Fibroblast of lung (primary cell): ENCODE data around the gene CES2. TPM values are rescaled to one million over a fixed set of nuclear protein-coding genes. Genes with fewer than 3 reads are reported as not detected.

Source experiments
- DNase-seq, 2 donors: peaks; one replicate each; pipeline versions ENCODE4 v3.0.0 to v3.0.0-alpha.2; 2010; ENCODE audit warnings: low read depth in 2 of 2
- H2AFZ ChIP-seq: 2 replicates; pipeline ENCODE4 v1.5.1; 2012; ENCODE audit warnings: low read length, control low read depth, inconsistent platforms
- H3K27ac ChIP-seq: 2 replicates; pipeline ENCODE4 v1.5.1; 2011; ENCODE audit warnings: low read length, control low read depth; ENCODE audit not compliant: insufficient read depth
- H3K27me3 ChIP-seq: 2 replicates; pipeline ENCODE4 v1.5.1; 2011; ENCODE audit warnings: mild to moderate bottlenecking, low read length; ENCODE audit not compliant: control insufficient read depth, insufficient read depth
- H3K36me3 ChIP-seq: 2 replicates; pipeline ENCODE4 v1.5.1; 2011; ENCODE audit warnings: low read length; ENCODE audit not compliant: control insufficient read depth, insufficient read depth
- H3K4me1 ChIP-seq: 2 replicates; pipeline ENCODE4 v1.5.1; 2011; ENCODE audit warnings: low read length; ENCODE audit not compliant: control insufficient read depth, insufficient read depth; ENCODE audit errors: extremely low read depth
- H3K4me2 ChIP-seq: 2 replicates; pipeline ENCODE4 v1.5.1; 2011; ENCODE audit warnings: low read length, control low read depth; ENCODE audit not compliant: insufficient read depth; ENCODE audit errors: extremely low read depth
- H3K4me3 ChIP-seq, 4 experiments: fragments of 200-600 bp in 1 of 4; sonication (generic) in 1 of 4; replicated peaks in 1 of 4; 2 replicates each; pipeline ENCODE4 v1.5.1; 2011 to 2016; ENCODE audit warnings: low read length in 4 of 4, low read depth in 3 of 4, mild to moderate bottlenecking in 3 of 4, control low read depth in 2 of 4, inconsistent platforms in 1 of 4, mixed read lengths in 1 of 4; ENCODE audit not compliant: insufficient read depth in 1 of 4; ENCODE audit errors: control extremely low read depth in 1 of 4
- H3K79me2 ChIP-seq: 2 replicates; pipeline ENCODE4 v1.5.1; 2012; ENCODE audit warnings: mild to moderate bottlenecking, low read length, inconsistent platforms; ENCODE audit not compliant: control insufficient read depth, insufficient read depth
- H3K9ac ChIP-seq: 2 replicates; pipeline ENCODE4 v1.5.1; 2011; ENCODE audit warnings: mild to moderate bottlenecking, low read length, control low read depth; ENCODE audit not compliant: insufficient read depth
- H3K9me3 ChIP-seq: 2 replicates; pipeline ENCODE4 v1.5.1; 2012; ENCODE audit warnings: low read depth, low read length; ENCODE audit not compliant: control insufficient read depth, insufficient read depth
- H4K20me1 ChIP-seq: 2 replicates; pipeline ENCODE4 v1.5.1; 2011; ENCODE audit warnings: low read length; ENCODE audit not compliant: control insufficient read depth, insufficient read depth; ENCODE audit errors: extremely low read depth
- CTCF ChIP-seq, 2 donors: IDR thresholded peaks in 1 of 2; conservative IDR thresholded peaks in 1 of 2; 1 replicate in 1 of 2; 2 replicates in 1 of 2; pipeline ENCODE4 v1.5.1; 2011 to 2012; ENCODE audit warnings: low read length in 2 of 2, control low read depth in 1 of 2, inconsistent platforms in 1 of 2, low read depth in 1 of 2, mild to moderate bottlenecking in 1 of 2
- EZH2 ChIP-seq: IDR thresholded peaks from 2 replicates; pipeline ENCODE4 v1.5.1; 2012; ENCODE audit warnings: low read length, control low read depth, mild to moderate bottlenecking; ENCODE audit errors: missing control alignments
- polyA plus RNA-seq, 2 donors: library from polyadenylated mRNA; depleted of rRNA in 1 of 2; stranded (reverse) in 1 of 2; unstranded in 1 of 2; fragments of >200 nt; gene quantifications; 2 replicates each; pipeline ENCODE4 v1.2.1, GENCODE V29; 2011 to 2012; ENCODE audit warnings: missing spikeins in 1 of 2
- total RNA-seq: library from RNA; depleted of rRNA; stranded (reverse); fragments of >200 nt; gene quantifications from 2 replicates; pipeline ENCODE4 v1.2.1, GENCODE V29; 2014

The CES2 gene
- total and polyA plus RNA-seq, 2 donors (not counting 1 experiment from before 2014, with no cell fraction given) = 22.9 to 47.6 TPM

GRCh38 chr16:66920299-66920590, 15.1 kb upstream of the CES2 start:
- H3K4me3 ChIP-seq = no peak overlapping the region
- no peak overlapping the region for H3K27ac ChIP-seq
- no peaks in the 10 kb centered on the region for H4K20me1 ChIP-seq
- peaks cover 5% of the 10 kb centered on the region for H3K4me1 ChIP-seq
- H3K36me3 ChIP-seq = peaks cover 3% of the 10 kb centered on the region
- peaks cover 4% of the 10 kb centered on the region for H3K27me3 ChIP-seq
- no peaks in the 10 kb centered on the region for H3K9me3 ChIP-seq
- no peak overlapping the region for H2AFZ ChIP-seq
- no peak overlapping the region for H3K4me2 ChIP-seq
- H3K79me2 ChIP-seq = no peaks in the 10 kb centered on the region
- TF ChIP-seq CTCF (conservative IDR thresholded peaks at IDR 0.05 in 1 of 2, IDR thresholded peaks at IDR 0.05 in 1 of 2; ENCODE audit: low read depth in 1 of 2, low read length in 2 of 2) (no peak), EZH2 (no peak)
- H3K9ac ChIP-seq = no peak overlapping the region
- no peak for DNase-seq

GRCh38 chr16:66920924-66921680, 14.2 kb upstream of the CES2 start:
- no peak for TF ChIP-seq CTCF (conservative IDR thresholded peaks at IDR 0.05 in 1 of 2, IDR thresholded peaks at IDR 0.05 in 1 of 2; ENCODE audit: low read depth in 1 of 2, low read length in 2 of 2)
- no peak for TF ChIP-seq EZH2

GRCh38 chr16:66921729-66922450, 13.4 kb upstream of the CES2 start:
- Histone ChIP-seq H3K27me3 (peaks cover 2% of the 10 kb centered on the region), H3K9me3 (no peaks in the 10 kb centered on the region), H3K9ac (no peak overlapping the region), H3K79me2 (no peaks in the 10 kb centered on the region), H4K20me1 (no peaks in the 10 kb centered on the region), H3K4me1 (peaks cover 19% of the 10 kb centered on the region), H3K36me3 (peaks cover 3% of the 10 kb centered on the region), H3K4me3 (no peak overlapping the region), H2AFZ (no peak overlapping the region), H3K27ac (no peak overlapping the region), H3K4me2 (no peak overlapping the region)
- TF ChIP-seq CTCF (conservative IDR thresholded peaks at IDR 0.05 in 1 of 2, IDR thresholded peaks at IDR 0.05 in 1 of 2; ENCODE audit: low read depth in 1 of 2, low read length in 2 of 2) (no peak), EZH2 (no peak)
- DNase-seq = no peak

More at GRCh38 chr16:66920924-66921680, 14.2 kb upstream of the CES2 start:
- Histone ChIP-seq H2AFZ (no peak overlapping the region), H4K20me1 (no peaks in the 10 kb centered on the region), H3K4me1 (peaks cover 11% of the 10 kb centered on the region), H3K4me2 (no peak overlapping the region), H3K27ac (no peak overlapping the region), H3K27me3 (peaks cover 3% of the 10 kb centered on the region), H3K79me2 (no peaks in the 10 kb centered on the region), H3K9ac (no peak overlapping the region), H3K4me3 (no peak overlapping the region), H3K36me3 (peaks cover 3% of the 10 kb centered on the region), H3K9me3 (no peaks in the 10 kb centered on the region)
- DNase-seq = no peak
